ENCODE results near the gene ZNF526. TPM values are rescaled to one million over a fixed set of nuclear protein-coding genes. Genes with fewer than 3 reads are reported as not detected.

ZNF526 gene
- total RNA-seq = 7.0 TPM

GRCh38 chr19:42219812-42220750, at the start of gene ZNF526:
Gene ZNF526, plus strand, starts transcription at chr19:42220312. Its CDS starts 4,092 bp downstream, at chr19:42224404.
- no peak for TF ChIP-seq CTCF (IDR thresholded peaks at IDR 0.05)
- H3K4me3 ChIP-seq = peak within 1 kb of the TSS; percentile 61 to 93
- H3K27me3 ChIP-seq = no peaks in the 10 kb centered on the region
- H3K36me3 ChIP-seq = peaks cover 11% of the 10 kb centered on the region in 2 donors
- peak; percentile 94 to 98 for DNase-seq (ENCODE audit: low spot score in 2 of 2)
- intact Hi-C loops (cut with DNase I) = loop anchor here (1.0 to 5.0 kb wide), 4 partner anchors 22 to 338 kb away; partner anchors contain the start of genes ARHGEF1, GSK3A and ZNF574
- peak within 1 kb of the TSS; percentile 84 to 90 for H3K27ac ChIP-seq
- H3K9me3 ChIP-seq = no peaks in the 10 kb centered on the region
- H3K4me1 ChIP-seq = peaks cover 0 to 34% of the 10 kb centered on the region in 2 donors

- Histone ChIP-seq H3K9me3 (no peaks in the 10 kb centered on the region), H3K4me1 (peaks cover 3 to 4% of the 10 kb centered on the region in 2 donors), H3K27ac (no peak overlapping the region), H3K4me3 (no peak overlapping the region), H3K27me3 (peaks cover 4% of the 10 kb centered on the region), H3K36me3 (no peaks in the 10 kb centered on the region)
- intact Hi-C loops (cut with DNase I) = no loop called here
- no peak for TF ChIP-seq CTCF (IDR thresholded peaks at IDR 0.05)
- no peak for DNase-seq (ENCODE audit: low spot score in 2 of 2)
These were observed 49.4 kb upstream of the ZNF526 start for GRCh38 chr19:42170715-42171114.

- Histone ChIP-seq H3K4me3 (no peak overlapping the region), H3K27ac (no peak overlapping the region), H3K36me3 (no peaks in the 10 kb centered on the region), H3K27me3 (peaks cover 4% of the 10 kb centered on the region), H3K4me1 (peaks cover 5 to 10% of the 10 kb centered on the region in 2 donors), H3K9me3 (no peaks in the 10 kb centered on the region)
- intact Hi-C loops (cut with DNase I) = no loop called here
- TF ChIP-seq CTCF (IDR thresholded peaks at IDR 0.05) = no peak
- DNase-seq (ENCODE audit: low spot score in 2 of 2) = no peak
These were observed 47.9 kb upstream of the ZNF526 start for GRCh38 chr19:42172261-42172660.

GRCh38 chr19:42173695-42174094, 46.4 kb upstream of the ZNF526 start:
- Histone ChIP-seq H3K27me3 (peaks cover 4% of the 10 kb centered on the region), H3K36me3 (no peaks in the 10 kb centered on the region), H3K4me3 (no peak overlapping the region), H3K27ac (no peak overlapping the region), H3K4me1 (peaks cover 5 to 14% of the 10 kb centered on the region in 2 donors), H3K9me3 (no peaks in the 10 kb centered on the region)
- TF ChIP-seq CTCF (IDR thresholded peaks at IDR 0.05) = no peak
- intact Hi-C loops (cut with DNase I) = no loop called here
- DNase-seq (ENCODE audit: low spot score in 2 of 2) = no peak

- Histone ChIP-seq H3K27me3 (peaks cover 4% of the 10 kb centered on the region), H3K36me3 (no peaks in the 10 kb centered on the region), H3K27ac (no peak overlapping the region), H3K4me3 (no peak overlapping the region), H3K9me3 (no peaks in the 10 kb centered on the region), H3K4me1 (peaks cover 5 to 14% of the 10 kb centered on the region in 2 donors)
- intact Hi-C loops (cut with DNase I) = no loop called here
- TF ChIP-seq CTCF (IDR thresholded peaks at IDR 0.05) = no peak
- DNase-seq (ENCODE audit: low spot score in 2 of 2) = no peak
These were observed 45.9 kb upstream of the ZNF526 start for GRCh38 chr19:42174188-42174587.

Measured in ascending aorta (tissue), 2 donors.